HG02885 (cell line): ENCODE results near the gene HRH4.

Source experiments
- ATAC-seq: cut with Tn5 transposase; IDR thresholded peaks from one replicate; pipeline ENCODE4 v1.9.1; 2021; ENCODE audit warnings: mild to moderate bottlenecking; ENCODE audit not compliant: unreplicated experiment, poor library complexity

Gene HRH4

GRCh38 chr18:24462838-24463775 is 2.7 kb downstream of the HRH4 start:
- ATAC-seq = no peak

GRCh38 chr18:24465486-24465885 is 5.0 kb downstream of the HRH4 start:
- ATAC-seq = no peak

- no peak for ATAC-seq
Measured at GRCh38 chr18:24466771-24467170, 6.3 kb downstream of the HRH4 start.

- no peak for ATAC-seq
Measured at GRCh38 chr18:24470022-24470618, 9.7 kb downstream of the HRH4 start.

- ATAC-seq = no peak
Measured at GRCh38 chr18:24470805-24471204, 10.4 kb downstream of the HRH4 start.

- ATAC-seq = no peak
Measured at GRCh38 chr18:24472591-24472990, 12.2 kb downstream of the HRH4 start.

GRCh38 chr18:24474406-24474805 is 14.0 kb downstream of the HRH4 start:
- ATAC-seq = no peak

- ATAC-seq = no peak
Measured at GRCh38 chr18:24475926-24476589, 15.6 kb downstream of the HRH4 start.

GRCh38 chr18:24479371-24479770 is 18.9 kb downstream of the HRH4 start:
- no peak for ATAC-seq

GRCh38 chr18:24482821-24483220 is 22.4 kb downstream of the HRH4 start:
- ATAC-seq = no peak

GRCh38 chr18:24485681-24486080 is 25.2 kb downstream of the HRH4 start:
- ATAC-seq = no peak

- no peak for ATAC-seq
Measured at GRCh38 chr18:24486684-24487083, 26.2 kb downstream of the HRH4 start.

GRCh38 chr18:24488824-24489493 is 28.5 kb downstream of the HRH4 start:
- ATAC-seq = no peak

- no peak for ATAC-seq
Measured at GRCh38 chr18:24490539-24490938, 30.1 kb downstream of the HRH4 start.

GRCh38 chr18:24491927-24492834 is 31.7 kb downstream of the HRH4 start:
- peak; percentile 77 for ATAC-seq

- no peak for ATAC-seq
Measured at GRCh38 chr18:24494586-24494985, 34.1 kb downstream of the HRH4 start.

- no peak for ATAC-seq
Measured at GRCh38 chr18:24497031-24497754, 36.8 kb downstream of the HRH4 start.

- ATAC-seq = no peak
Measured at GRCh38 chr18:24499814-24500213, 39.4 kb downstream of the HRH4 start.

- no peak for ATAC-seq
Measured at GRCh38 chr18:24500217-24500616, 39.8 kb downstream of the HRH4 start.
